Measurements from ENCODE around the gene PDE9A.

The PDE9A gene

GRCh38 chr21:42781150-42781970 is 127.9 kb downstream of the PDE9A start:
- in situ Hi-C loops (cut with HindIII; ENCODE audit: low sequenced_read_pairs), result no loop called here
- TF ChIP-seq CTCF (IDR thresholded peaks at IDR 0.05; ENCODE audit: low read depth, low read length, missing control alignments), result no peak
- no peak for DNase-seq (ENCODE audit: low read depth)
- H3K4me3 ChIP-seq (ENCODE audit: low read depth, low read length), result no peak overlapping the region

GRCh38 chr21:42781971-42782722 is 128.7 kb downstream of the PDE9A start:
- DNase-seq (ENCODE audit: low read depth), result no peak
- no peak overlapping the region for H3K4me3 ChIP-seq (ENCODE audit: low read depth, low read length)
- in situ Hi-C loops (cut with HindIII; ENCODE audit: low sequenced_read_pairs), result no loop called here

GRCh38 chr21:42782723-42783242 is 129.4 kb downstream of the PDE9A start:
- in situ Hi-C loops (cut with HindIII; ENCODE audit: low sequenced_read_pairs), result no loop called here

More at GRCh38 chr21:42781971-42782722, 128.7 kb downstream of the PDE9A start:
- no peak for TF ChIP-seq CTCF (IDR thresholded peaks at IDR 0.05; ENCODE audit: low read depth, low read length, missing control alignments)

GRCh38 chr21:42784276-42784675 is 130.9 kb downstream of the PDE9A start:
- TF ChIP-seq CTCF (IDR thresholded peaks at IDR 0.05; ENCODE audit: low read depth, low read length, missing control alignments), result no peak
- no peak overlapping the region for H3K4me3 ChIP-seq (ENCODE audit: low read depth, low read length)
- no peak for DNase-seq (ENCODE audit: low read depth)
- in situ Hi-C loops (cut with HindIII; ENCODE audit: low sequenced_read_pairs), result no loop called here

More at GRCh38 chr21:42782723-42783242, 129.4 kb downstream of the PDE9A start:
- no peak for DNase-seq (ENCODE audit: low read depth)
- no peak for TF ChIP-seq CTCF (IDR thresholded peaks at IDR 0.05; ENCODE audit: low read depth, low read length, missing control alignments)
- no peak overlapping the region for H3K4me3 ChIP-seq (ENCODE audit: low read depth, low read length)

- no peak for TF ChIP-seq CTCF (IDR thresholded peaks at IDR 0.05; ENCODE audit: low read depth, low read length, missing control alignments)
- H3K4me3 ChIP-seq (ENCODE audit: low read depth, low read length), result no peak overlapping the region
- in situ Hi-C loops (cut with HindIII; ENCODE audit: low sequenced_read_pairs), result no loop called here
- DNase-seq (ENCODE audit: low read depth), result no peak
These were observed 131.6 kb downstream of the PDE9A start for GRCh38 chr21:42784896-42785451.

GRCh38 chr21:42785666-42786427 is 132.4 kb downstream of the PDE9A start:
- H3K4me3 ChIP-seq (ENCODE audit: low read depth, low read length), result no peak overlapping the region
- DNase-seq (ENCODE audit: low read depth), result no peak
- no peak for TF ChIP-seq CTCF (IDR thresholded peaks at IDR 0.05; ENCODE audit: low read depth, low read length, missing control alignments)
- in situ Hi-C loops (cut with HindIII; ENCODE audit: low sequenced_read_pairs), result no loop called here

All from astrocyte of the cerebellum (primary cell).